T-helper 17 cell (primary cell): ENCODE measurements around the gene ZCCHC24. TPM values are rescaled to one million over a fixed set of nuclear protein-coding genes. Genes with fewer than 3 reads are reported as not detected.
"Not testable (repeated sequence)": the region's sequence is repeated elsewhere in the genome, so short reads cannot be mapped to it uniquely, and the experiment has no call there.

Source experiments
- ATAC-seq: fragments of 150-1000 bp; cut with Tn5 transposase; 2 replicates; pipeline ENCODE4 v1.10.0; 2021; ENCODE audit warnings: mild to moderate bottlenecking, moderate library complexity
- DNase-seq, 3 donors: peaks; one replicate each; pipeline versions ENCODE4 v3.0.0 to v3.0.0-alpha.2; 2020 to 2021
- H3K9me3 ChIP-seq: one replicate; pipeline ENCODE4 v1.7.0; 2013; ENCODE audit warnings: low read length, mild to moderate bottlenecking; ENCODE audit not compliant: control insufficient read depth, poor library complexity, severe bottlenecking
- H3K27ac Mint-ChIP-seq: one replicate; pipeline ENCODE4 v1.8.0; 2022; ENCODE audit warnings: mild to moderate bottlenecking, moderate library complexity, mixed read lengths
- H3K27me3 Mint-ChIP-seq: one replicate; pipeline ENCODE4 v1.8.0; 2022; ENCODE audit warnings: mixed read lengths
- H3K36me3 Mint-ChIP-seq: one replicate; pipeline ENCODE4 v1.8.0; 2022; ENCODE audit warnings: low read depth, mixed read lengths
- H3K4me1 Mint-ChIP-seq: one replicate; pipeline ENCODE4 v1.8.0; 2022; ENCODE audit warnings: mild to moderate bottlenecking, mixed read lengths
- H3K4me3 Mint-ChIP-seq: one replicate; pipeline ENCODE4 v1.8.0; 2022; ENCODE audit warnings: mild to moderate bottlenecking, moderate library complexity, mixed read lengths
- total RNA-seq, 4 donors: library from RNA in 2 of 4; stranded (reverse) in 2 of 4; gene quantifications; one replicate each; pipeline ENCODE4 v1.2.3 and lab custom pipeline; 2022 to 2026

Gene ZCCHC24
- total RNA-seq, 2 donors from 2014 or later, result 1.1 to 1.3 TPM

DNA sequence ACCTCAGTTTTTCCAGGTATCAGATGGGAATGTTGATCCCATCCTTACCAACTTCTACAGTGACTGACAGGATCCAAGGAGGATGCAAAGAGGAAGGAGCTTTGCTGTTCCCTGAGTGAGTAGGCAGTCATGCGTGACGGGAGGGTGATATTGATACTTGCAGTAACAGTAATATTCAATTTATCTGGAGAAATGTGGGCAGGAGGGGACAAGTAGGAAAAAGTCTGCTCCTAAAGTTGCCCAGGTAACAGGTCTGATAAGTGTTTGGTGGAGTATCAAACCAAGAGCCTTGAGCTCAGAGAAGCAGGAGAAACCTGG, 3.3 kb upstream of the ZCCHC24 start:
- H3K27ac Mint-ChIP-seq, result no peak overlapping the region
- H3K4me3 Mint-ChIP-seq, result no peak overlapping the region
- DNase-seq, result no peak

GRCh38 chr10:79447911-79448731, 2.7 kb upstream of the ZCCHC24 start:
- H3K9me3 ChIP-seq, result no peaks in the 10 kb centered on the region
- Mint-ChIP-seq H3K4me3 (no peak overlapping the region), H3K36me3 (peaks cover 2% of the 10 kb centered on the region), H3K27me3 (no peaks in the 10 kb centered on the region), H3K27ac (no peak overlapping the region), H3K4me1 (peaks cover 27% of the 10 kb centered on the region)
- no peak for ATAC-seq
- no peak for DNase-seq

More for the DNA sequence above, 3.3 kb upstream of the ZCCHC24 start:
- no peaks in the 10 kb centered on the region for H3K9me3 ChIP-seq
- ATAC-seq, result no peak
- peaks cover 1% of the 10 kb centered on the region for H3K27me3 Mint-ChIP-seq
- peaks cover 2% of the 10 kb centered on the region for H3K36me3 Mint-ChIP-seq
- peaks cover 23% of the 10 kb centered on the region for H3K4me1 Mint-ChIP-seq

- not testable (repeated sequence) for H3K27ac Mint-ChIP-seq, H3K9me3 ChIP-seq, ATAC-seq, DNase-seq, H3K27me3 Mint-ChIP-seq, H3K36me3 Mint-ChIP-seq
- H3K4me3 Mint-ChIP-seq, result peak overlapping the region; percentile 73
- H3K4me1 Mint-ChIP-seq, result peaks cover 27% of the 10 kb centered on the region
Measured at GRCh38 chr10:79447249-79447648, 1.8 kb upstream of the ZCCHC24 start.

GRCh38 chr10:79446758-79447084, 1.3 kb upstream of the ZCCHC24 start:
- DNase-seq (no peak), ATAC-seq (no peak)
- no peaks in the 10 kb centered on the region for H3K9me3 ChIP-seq
- Mint-ChIP-seq H3K4me3 (peak overlapping the region; percentile 73), H3K27me3 (no peaks in the 10 kb centered on the region), H3K27ac (no peak overlapping the region), H3K36me3 (peaks cover 2% of the 10 kb centered on the region), H3K4me1 (peaks cover 27% of the 10 kb centered on the region)

DNA sequence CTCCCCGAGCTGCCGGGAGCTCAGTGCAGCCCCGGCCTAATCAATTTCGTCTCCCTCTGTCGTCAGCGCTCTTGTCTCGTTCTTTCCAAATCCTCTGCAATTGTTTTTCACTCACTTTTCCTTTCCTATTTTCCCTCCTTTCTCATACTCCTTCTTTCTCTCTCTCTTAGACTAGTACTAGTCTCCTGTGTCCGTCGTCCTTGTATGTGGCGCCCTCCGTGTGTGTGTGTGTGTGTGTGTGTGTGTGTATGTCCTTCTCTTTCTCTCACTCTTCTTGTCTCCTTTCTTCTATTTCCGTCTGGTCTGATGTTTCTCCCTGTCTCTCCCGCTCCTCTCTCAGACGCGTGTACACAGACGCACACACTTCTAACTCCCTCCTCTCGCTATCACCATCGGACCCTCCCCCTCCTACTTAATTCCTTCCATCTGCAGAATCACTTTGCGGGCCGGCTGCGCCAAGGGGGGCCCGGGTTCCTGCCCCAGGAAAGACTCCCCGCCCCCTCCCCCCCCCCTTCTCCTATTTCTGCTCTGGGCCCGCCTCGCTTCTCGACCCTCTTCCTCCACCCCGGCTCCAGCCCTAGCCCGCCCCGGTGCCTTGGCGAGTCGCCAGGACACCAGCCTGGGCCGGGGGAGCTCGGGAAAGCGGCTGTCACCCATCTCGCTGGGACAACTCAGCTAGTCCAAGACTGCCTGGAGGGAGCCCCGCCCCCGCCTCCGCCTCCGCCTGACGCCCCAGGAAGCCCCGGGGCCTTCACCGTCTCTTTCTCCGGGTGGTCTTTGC, 743 bp upstream of the ZCCHC24 start:
- Mint-ChIP-seq H3K4me3 (peak overlapping the region; percentile 98), H3K4me1 (peaks cover 27% of the 10 kb centered on the region)
- peak in 2 of 3 donors; percentile 25 to 38 for DNase-seq

DNA sequence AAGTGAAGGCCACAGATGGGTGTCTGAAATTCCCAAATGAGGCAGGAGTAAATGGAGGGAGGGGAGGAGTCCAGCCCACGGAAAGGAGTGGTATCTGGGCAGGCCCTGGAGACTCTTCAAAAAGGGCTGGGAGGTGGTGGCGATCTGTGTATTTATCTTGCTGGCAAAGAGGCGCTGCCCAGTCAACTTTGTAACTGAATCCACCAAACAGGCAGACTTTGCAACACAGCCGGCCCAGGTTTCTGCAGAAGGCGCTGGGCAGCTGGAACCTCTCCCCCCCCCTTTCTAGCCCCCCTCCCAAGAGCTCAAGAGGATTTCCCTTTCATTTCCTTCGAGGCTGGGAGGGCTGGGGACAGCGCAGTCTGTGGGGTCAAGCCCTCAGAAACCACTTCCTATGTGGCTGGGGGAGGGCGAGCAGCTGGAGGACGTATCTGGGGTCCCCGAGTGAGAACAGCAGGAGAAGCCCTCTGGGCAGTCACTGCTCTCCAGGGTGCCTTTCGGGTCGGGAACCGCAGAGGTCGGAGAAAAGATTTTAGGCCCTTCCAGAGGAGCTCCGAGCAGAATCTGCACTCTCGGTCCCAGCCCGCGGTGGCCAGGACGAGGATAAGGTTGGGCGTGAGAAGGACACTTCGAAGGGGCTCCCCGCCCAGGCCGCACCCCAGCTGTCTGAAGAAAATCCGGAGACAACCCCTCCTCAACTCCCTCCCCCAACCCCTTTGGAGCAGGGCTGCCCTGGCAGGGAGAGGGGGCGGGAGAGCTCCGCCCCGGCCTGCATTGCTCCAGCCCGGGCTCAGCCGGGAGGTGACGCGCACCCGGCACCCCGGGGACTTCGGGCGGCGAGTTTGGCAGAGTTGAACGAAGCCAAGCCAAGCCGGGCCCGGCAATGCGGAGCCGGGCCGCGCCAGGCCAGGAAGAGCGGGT, 965 bp downstream of the ZCCHC24 start:
- Mint-ChIP-seq H3K27ac (peak overlapping the region; percentile 69), H3K4me3 (peak overlapping the region; percentile 93), H3K27me3 (no peaks in the 10 kb centered on the region), H3K4me1 (peaks cover 25% of the 10 kb centered on the region), H3K36me3 (peaks cover 2% of the 10 kb centered on the region)
- ATAC-seq, result peak; percentile 20
- DNase-seq, result peak; percentile 32 to 45 (median 42)
- H3K9me3 ChIP-seq, result no peaks in the 10 kb centered on the region

More for the DNA sequence above, 743 bp upstream of the ZCCHC24 start:
- H3K27ac Mint-ChIP-seq, result peak overlapping the region; percentile 77
- no peaks in the 10 kb centered on the region for H3K9me3 ChIP-seq
- H3K36me3 Mint-ChIP-seq, result peaks cover 2% of the 10 kb centered on the region
- peak; percentile 8 for ATAC-seq
- H3K27me3 Mint-ChIP-seq, result no peaks in the 10 kb centered on the region

- H3K4me3 Mint-ChIP-seq, result peak overlapping the region; percentile 93
- DNase-seq, result no peak
- H3K9me3 ChIP-seq, result no peaks in the 10 kb centered on the region
- no peak for ATAC-seq
- H3K27me3 Mint-ChIP-seq, result no peaks in the 10 kb centered on the region
- H3K4me1 Mint-ChIP-seq, result peaks cover 25% of the 10 kb centered on the region
- H3K27ac Mint-ChIP-seq, result peak overlapping the region; percentile 69
- peaks cover 2% of the 10 kb centered on the region for H3K36me3 Mint-ChIP-seq
Measured at GRCh38 chr10:79443338-79444198, 1.9 kb downstream of the ZCCHC24 start.

GRCh38 chr10:79442171-79443040, 3.0 kb downstream of the ZCCHC24 start:
- Mint-ChIP-seq H3K27ac (no peak overlapping the region), H3K4me1 (peaks cover 27% of the 10 kb centered on the region), H3K4me3 (no peak overlapping the region), H3K36me3 (peaks cover 2% of the 10 kb centered on the region), H3K27me3 (peaks cover 5% of the 10 kb centered on the region)
- H3K9me3 ChIP-seq, result no peaks in the 10 kb centered on the region
- DNase-seq, result no peak
- no peak for ATAC-seq

- Mint-ChIP-seq H3K4me3 (no peak overlapping the region), H3K4me1 (peaks cover 21% of the 10 kb centered on the region), H3K36me3 (peaks cover 2% of the 10 kb centered on the region), H3K27ac (peak overlapping the region; percentile 14), H3K27me3 (peaks cover 6% of the 10 kb centered on the region)
- ATAC-seq (no peak), DNase-seq (no peak)
- H3K9me3 ChIP-seq, result no peaks in the 10 kb centered on the region
Measured at GRCh38 chr10:79441433-79441832, 4.0 kb downstream of the ZCCHC24 start.

DNA sequence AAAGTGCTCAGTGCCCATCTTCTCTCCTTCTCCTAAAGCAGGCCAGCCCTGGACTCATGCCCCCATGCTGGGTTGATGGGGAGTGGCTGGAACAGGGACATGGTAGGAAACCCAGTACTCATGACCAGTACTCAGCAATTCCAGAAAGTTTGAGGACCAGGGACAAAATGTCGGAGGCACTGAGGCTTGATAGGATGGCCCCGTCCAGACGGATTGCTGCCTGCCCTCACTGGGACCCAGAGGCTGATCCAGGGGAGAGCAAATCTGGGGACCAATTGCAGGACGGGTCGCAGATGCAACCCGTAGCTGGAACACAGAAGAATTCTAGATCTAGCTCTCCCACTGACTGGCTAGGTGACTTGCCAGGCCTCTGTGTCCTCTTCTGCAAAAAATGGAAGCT, 5.1 kb downstream of the ZCCHC24 start:
- no peaks in the 10 kb centered on the region for H3K36me3 Mint-ChIP-seq
- ATAC-seq (no peak), DNase-seq (no peak)
- no peak overlapping the region for H3K4me3 Mint-ChIP-seq
- no peaks in the 10 kb centered on the region for H3K9me3 ChIP-seq
- H3K27me3 Mint-ChIP-seq, result peaks cover 6% of the 10 kb centered on the region
- no peak overlapping the region for H3K27ac Mint-ChIP-seq
- H3K4me1 Mint-ChIP-seq, result peaks cover 15% of the 10 kb centered on the region

DNA sequence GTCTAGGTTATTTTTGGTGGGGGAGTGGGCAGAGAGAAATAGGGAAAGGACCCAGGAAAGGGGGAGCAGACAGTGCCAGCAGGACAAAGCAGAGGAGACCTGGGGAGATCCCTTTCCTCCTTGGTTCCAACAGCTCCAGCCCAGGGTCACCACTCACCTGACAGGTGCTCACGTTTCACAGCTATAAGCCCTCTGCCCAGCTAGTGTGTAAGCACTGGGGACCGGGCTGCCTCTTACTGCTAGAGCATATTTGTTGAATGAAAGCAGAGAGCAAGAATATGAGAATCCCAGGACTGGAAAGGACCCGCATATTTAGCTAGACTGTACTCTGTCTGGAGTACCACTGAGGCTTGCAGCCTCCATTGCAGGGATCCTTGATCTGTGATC, 6.7 kb downstream of the ZCCHC24 start:
- ATAC-seq (no peak), DNase-seq (no peak)
- H3K9me3 ChIP-seq, result no peaks in the 10 kb centered on the region
- Mint-ChIP-seq H3K27me3 (peaks cover 6% of the 10 kb centered on the region), H3K27ac (no peak overlapping the region), H3K4me1 (peaks cover 9% of the 10 kb centered on the region), H3K4me3 (no peak overlapping the region), H3K36me3 (no peaks in the 10 kb centered on the region)
